GM19467 (cell line): ENCODE results near the gene FAM228B.
"Not testable (repeated sequence)": the region's sequence is repeated elsewhere in the genome, so short reads cannot be mapped to it uniquely, and the experiment has no call there.

Experiments used
- ATAC-seq: cut with Tn5 transposase; IDR thresholded peaks from one replicate; pipeline ENCODE4 v1.9.1; 2021; ENCODE audit warnings: mild to moderate bottlenecking, moderate library complexity; ENCODE audit not compliant: unreplicated experiment

The FAM228B gene

GRCh38 chr2:24153478-24153877 lies 30.2 kb downstream of the FAM228B start:
- ATAC-seq = no peak

GRCh38 chr2:24158131-24158530 lies 34.9 kb downstream of the FAM228B start:
- ATAC-seq = no peak

GRCh38 chr2:24159708-24160107 lies 36.4 kb downstream of the FAM228B start:
- ATAC-seq = no peak

- no peak for ATAC-seq
These were observed 37.5 kb downstream of the FAM228B start for GRCh38 chr2:24160761-24161160.

- no peak for ATAC-seq
These were observed 39.2 kb downstream of the FAM228B start for GRCh38 chr2:24162494-24162893.

GRCh38 chr2:24163186-24163585 lies 39.9 kb downstream of the FAM228B start:
- no peak for ATAC-seq

GRCh38 chr2:24163601-24164000 lies 40.3 kb downstream of the FAM228B start:
- no peak for ATAC-seq

- no peak for ATAC-seq
These were observed 41.2 kb downstream of the FAM228B start for GRCh38 chr2:24164416-24164973.

GRCh38 chr2:24169023-24169422 lies 45.8 kb downstream of the FAM228B start:
- ATAC-seq = no peak

- no peak for ATAC-seq
These were observed 51.6 kb downstream of the FAM228B start, which contains the start of gene FAM228A for GRCh38 chr2:24174851-24175277. FAM228A (plus strand) TSS chr2:24175053; CDS start chr2:24175481, 428 bp downstream.

- no peak for ATAC-seq
These were observed 52.4 kb downstream of the FAM228B start for GRCh38 chr2:24175631-24176187.

GRCh38 chr2:24176326-24176725 lies 53.1 kb downstream of the FAM228B start:
- ATAC-seq = no peak

- ATAC-seq = no peak
These were observed 56.4 kb downstream of the FAM228B start for GRCh38 chr2:24179683-24180082.

GRCh38 chr2:24181849-24182248 lies 58.6 kb downstream of the FAM228B start:
- no peak for ATAC-seq

- ATAC-seq = no peak
These were observed 59.2 kb downstream of the FAM228B start for GRCh38 chr2:24182507-24182906.

- no peak for ATAC-seq
These were observed 60.2 kb downstream of the FAM228B start for GRCh38 chr2:24183366-24184069.

- no peak for ATAC-seq
These were observed 66.3 kb downstream of the FAM228B start for GRCh38 chr2:24189551-24189950.

GRCh38 chr2:24190503-24190902 lies 67.2 kb downstream of the FAM228B start:
- ATAC-seq = no peak

GRCh38 chr2:24191156-24191555 lies 67.9 kb downstream of the FAM228B start:
- no peak for ATAC-seq

GRCh38 chr2:24191848-24192247 lies 68.6 kb downstream of the FAM228B start:
- no peak for ATAC-seq

- ATAC-seq = not testable (repeated sequence)
These were observed 73.9 kb downstream of the FAM228B start for GRCh38 chr2:24197213-24197612.

- no peak for ATAC-seq
These were observed 76.8 kb downstream of the FAM228B start for GRCh38 chr2:24199968-24200590.
